Parathyroid adenoma (tissue), 2 donors: ENCODE data around the gene TRIM24.
A peak's percentile ranks its signal among the peaks of the same experiment; 100 is the strongest.

Source experiments
- H2AFZ ChIP-seq: fragments of 300-600 bp; sonication (generic); one replicate; pipeline ENCODE4 v1.7.0; 2017; ENCODE audit warnings: antibody characterized with exemption, mild to moderate bottlenecking
- H3K27ac ChIP-seq: fragments of 300-600 bp; sonication (generic); one replicate; pipeline ENCODE4 v1.7.0; 2017
- H3K27me3 ChIP-seq: fragments of 300-600 bp; sonication (generic); one replicate; pipeline ENCODE4 v1.7.0; 2017; ENCODE audit warnings: low read length; ENCODE audit not compliant: control insufficient read depth, insufficient read depth
- H3K36me3 ChIP-seq: fragments of 300-600 bp; sonication (generic); one replicate; pipeline ENCODE4 v1.7.0; 2017; ENCODE audit warnings: low read length; ENCODE audit not compliant: control insufficient read depth, insufficient read depth
- H3K4me1 ChIP-seq: fragments of 300-600 bp; sonication (generic); one replicate; pipeline ENCODE4 v1.7.0; 2017; ENCODE audit warnings: control low read depth
- H3K4me2 ChIP-seq: fragments of 300-600 bp; sonication (generic); one replicate; pipeline ENCODE4 v1.7.0; 2017; ENCODE audit warnings: low read length
- H3K4me3 ChIP-seq: fragments of 300-600 bp; sonication (generic); one replicate; pipeline ENCODE4 v1.7.0; 2017; ENCODE audit warnings: low read depth, low read length
- H3K79me2 ChIP-seq: fragments of 300-600 bp; sonication (generic); one replicate; pipeline ENCODE4 v1.7.0; 2017; ENCODE audit warnings: control low read depth
- H3K9ac ChIP-seq: fragments of 300-600 bp; sonication (generic); one replicate; pipeline ENCODE4 v1.7.0; 2017; ENCODE audit warnings: mild to moderate bottlenecking
- H3K9me3 ChIP-seq: fragments of 300-600 bp; sonication (generic); one replicate; pipeline ENCODE4 v1.7.0; 2017; ENCODE audit warnings: low read length; ENCODE audit not compliant: control insufficient read depth
- CTCF ChIP-seq: fragments of 300-600 bp; sonication (generic); IDR thresholded peaks from one replicate; pipeline ENCODE4 v1.7.0; 2017; ENCODE audit warnings: antibody characterized with exemption, mild to moderate bottlenecking
- donor health status: primary hyperparathyroidism.

Gene TRIM24

GRCh38 chr7:138554674-138555073, 94.6 kb downstream of the TRIM24 start:
- Histone ChIP-seq H3K27me3 (no peaks in the 10 kb centered on the region), H3K36me3 (peaks cover 12% of the 10 kb centered on the region), H2AFZ (no peak overlapping the region), H3K4me2 (no peak overlapping the region), H3K9me3 (no peaks in the 10 kb centered on the region), H3K4me1 (no peaks in the 10 kb centered on the region), H3K79me2 (no peaks in the 10 kb centered on the region), H3K27ac (no peak overlapping the region), H3K9ac (no peak overlapping the region), H3K4me3 (no peak overlapping the region)
- TF ChIP-seq CTCF, result no peak

GRCh38 chr7:138555684-138556083, 95.6 kb downstream of the TRIM24 start:
- Histone ChIP-seq H3K9me3 (no peaks in the 10 kb centered on the region), H3K27ac (no peak overlapping the region), H3K9ac (no peak overlapping the region), H3K4me2 (no peak overlapping the region), H3K79me2 (no peaks in the 10 kb centered on the region), H3K4me3 (no peak overlapping the region), H3K27me3 (no peaks in the 10 kb centered on the region), H3K36me3 (peaks cover 12% of the 10 kb centered on the region), H3K4me1 (no peaks in the 10 kb centered on the region), H2AFZ (no peak overlapping the region)
- no peak for TF ChIP-seq CTCF

GRCh38 chr7:138556771-138557484, 96.9 kb downstream of the TRIM24 start:
- Histone ChIP-seq H3K4me1 (no peaks in the 10 kb centered on the region), H3K27me3 (no peaks in the 10 kb centered on the region), H3K79me2 (no peaks in the 10 kb centered on the region), H3K9ac (no peak overlapping the region), H2AFZ (no peak overlapping the region), H3K9me3 (no peaks in the 10 kb centered on the region), H3K36me3 (peaks cover 12% of the 10 kb centered on the region), H3K4me3 (no peak overlapping the region), H3K4me2 (no peak overlapping the region), H3K27ac (no peak overlapping the region)
- TF ChIP-seq CTCF, result no peak

- H3K27me3 ChIP-seq, result no peaks in the 10 kb centered on the region
- TF ChIP-seq CTCF, result no peak
- no peak overlapping the region for H3K27ac ChIP-seq
- H3K4me1 ChIP-seq, result no peaks in the 10 kb centered on the region
- peaks cover 12% of the 10 kb centered on the region for H3K36me3 ChIP-seq
- H3K4me2 ChIP-seq, result no peak overlapping the region
- peaks cover 2% of the 10 kb centered on the region for H3K9me3 ChIP-seq
- H3K9ac ChIP-seq, result no peak overlapping the region
- H3K4me3 ChIP-seq, result no peak overlapping the region
- no peaks in the 10 kb centered on the region for H3K79me2 ChIP-seq
- no peak overlapping the region for H2AFZ ChIP-seq
Observed at GRCh38 chr7:138559448-138559847, 99.4 kb downstream of the TRIM24 start.

GRCh38 chr7:138563808-138564207, 103.7 kb downstream of the TRIM24 start:
- Histone ChIP-seq H3K36me3 (no peaks in the 10 kb centered on the region), H3K27me3 (no peaks in the 10 kb centered on the region), H3K4me3 (peak overlapping the region; percentile 23), H2AFZ (no peak overlapping the region), H3K4me1 (no peaks in the 10 kb centered on the region), H3K9ac (no peak overlapping the region), H3K27ac (no peak overlapping the region), H3K4me2 (peak overlapping the region; percentile 58), H3K79me2 (no peaks in the 10 kb centered on the region), H3K9me3 (peaks cover 3% of the 10 kb centered on the region)
- no peak for TF ChIP-seq CTCF
